GM10266 (cell line): Measurements from ENCODE around the gene ANKDD1A.

Experiments used
- DNase-seq: peaks from one replicate; pipeline ENCODE4 v3.0.0; 2012; ENCODE audit errors: extremely low spot score
- TF ChIP-seq, protein P1 (sequence below): IDR thresholded peaks from 2 replicates; pipeline ENCODE4 v1.5.1; 2012; ENCODE audit warnings: mild to moderate bottlenecking, low read depth; ENCODE audit not compliant: control insufficient read depth, insufficient read depth; ENCODE audit errors: missing control alignments

ANKDD1A gene

DNA sequence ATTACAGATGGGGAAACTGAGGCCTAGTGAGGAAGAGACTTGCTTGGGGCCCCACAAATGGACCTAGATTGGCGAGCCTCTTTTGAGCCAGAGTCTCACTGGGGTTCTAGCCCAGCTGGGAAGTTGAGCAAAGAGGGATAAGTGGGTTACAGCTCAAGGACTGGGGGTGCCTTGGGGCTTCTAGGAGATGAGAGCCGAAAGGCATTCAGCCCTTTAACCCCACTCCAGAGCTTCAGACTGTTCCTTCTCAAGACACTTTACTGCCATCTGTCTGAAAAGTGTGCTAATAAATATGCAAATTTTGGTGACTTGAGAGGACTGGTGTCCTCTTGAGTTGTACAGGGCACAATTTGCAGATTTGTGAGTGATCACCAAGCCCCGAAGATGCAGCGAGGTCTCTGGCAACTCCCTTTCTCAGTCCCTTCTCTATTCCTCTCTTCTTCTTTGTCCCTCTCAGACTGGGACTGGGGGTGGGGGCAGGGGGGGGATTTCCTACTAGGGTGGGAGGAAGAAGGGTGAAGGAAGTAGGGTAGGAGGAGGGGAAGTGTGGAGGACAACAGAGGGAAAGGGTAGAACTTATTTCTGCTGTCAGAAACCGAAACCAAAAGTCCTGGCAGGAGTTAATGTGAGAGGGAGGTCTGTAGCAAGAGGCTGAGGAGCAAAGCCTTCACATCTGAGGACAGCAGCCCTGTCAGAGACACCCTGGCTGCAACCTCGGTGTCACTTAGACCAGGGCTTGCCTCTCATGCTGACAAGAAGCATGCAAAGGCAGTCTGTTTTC is 16.2 kb upstream of the ANKDD1A start:
- peak; percentile 55 for DNase-seq
- TF ChIP-seq, protein P1, sequence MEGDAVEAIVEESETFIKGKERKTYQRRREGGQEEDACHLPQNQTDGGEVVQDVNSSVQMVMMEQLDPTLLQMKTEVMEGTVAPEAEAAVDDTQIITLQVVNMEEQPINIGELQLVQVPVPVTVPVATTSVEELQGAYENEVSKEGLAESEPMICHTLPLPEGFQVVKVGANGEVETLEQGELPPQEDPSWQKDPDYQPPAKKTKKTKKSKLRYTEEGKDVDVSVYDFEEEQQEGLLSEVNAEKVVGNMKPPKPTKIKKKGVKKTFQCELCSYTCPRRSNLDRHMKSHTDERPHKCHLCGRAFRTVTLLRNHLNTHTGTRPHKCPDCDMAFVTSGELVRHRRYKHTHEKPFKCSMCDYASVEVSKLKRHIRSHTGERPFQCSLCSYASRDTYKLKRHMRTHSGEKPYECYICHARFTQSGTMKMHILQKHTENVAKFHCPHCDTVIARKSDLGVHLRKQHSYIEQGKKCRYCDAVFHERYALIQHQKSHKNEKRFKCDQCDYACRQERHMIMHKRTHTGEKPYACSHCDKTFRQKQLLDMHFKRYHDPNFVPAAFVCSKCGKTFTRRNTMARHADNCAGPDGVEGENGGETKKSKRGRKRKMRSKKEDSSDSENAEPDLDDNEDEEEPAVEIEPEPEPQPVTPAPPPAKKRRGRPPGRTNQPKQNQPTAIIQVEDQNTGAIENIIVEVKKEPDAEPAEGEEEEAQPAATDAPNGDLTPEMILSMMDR: peak; percentile 36

DNA sequence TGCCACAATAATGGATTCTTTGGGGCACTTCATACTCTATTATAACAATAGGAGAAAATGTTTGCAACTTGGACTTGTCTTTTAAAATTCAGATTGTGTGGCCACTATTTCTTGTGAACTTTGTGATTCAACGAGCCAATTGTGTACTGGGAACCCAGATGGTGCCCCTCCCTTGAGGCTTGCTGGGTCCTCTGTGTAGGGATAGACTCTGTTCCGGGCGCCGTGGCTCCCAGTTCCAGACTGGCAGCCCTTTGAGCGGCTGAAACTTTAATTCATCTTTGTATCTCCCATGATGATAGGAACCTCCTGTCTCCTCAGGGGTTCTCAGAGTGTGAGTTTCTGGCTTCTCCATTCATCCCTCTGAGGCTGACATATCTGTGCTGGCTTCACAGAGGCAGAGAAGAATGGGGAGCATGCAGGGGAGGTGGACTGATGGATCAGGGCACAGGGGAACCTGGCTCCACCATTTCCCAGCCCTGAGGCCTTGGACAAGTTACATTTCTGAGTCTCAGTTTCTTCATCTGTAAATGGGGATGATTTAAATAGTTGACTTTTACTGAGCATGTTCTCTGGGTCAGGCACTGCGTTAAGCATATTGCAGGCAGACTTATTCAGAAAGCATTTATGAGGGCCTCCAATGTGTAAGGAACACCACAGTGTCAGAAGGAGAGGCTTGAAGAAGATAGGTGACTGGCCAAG is 15.2 kb upstream of the ANKDD1A start:
- TF ChIP-seq, protein P1: no peak
- DNase-seq: no peak

DNA sequence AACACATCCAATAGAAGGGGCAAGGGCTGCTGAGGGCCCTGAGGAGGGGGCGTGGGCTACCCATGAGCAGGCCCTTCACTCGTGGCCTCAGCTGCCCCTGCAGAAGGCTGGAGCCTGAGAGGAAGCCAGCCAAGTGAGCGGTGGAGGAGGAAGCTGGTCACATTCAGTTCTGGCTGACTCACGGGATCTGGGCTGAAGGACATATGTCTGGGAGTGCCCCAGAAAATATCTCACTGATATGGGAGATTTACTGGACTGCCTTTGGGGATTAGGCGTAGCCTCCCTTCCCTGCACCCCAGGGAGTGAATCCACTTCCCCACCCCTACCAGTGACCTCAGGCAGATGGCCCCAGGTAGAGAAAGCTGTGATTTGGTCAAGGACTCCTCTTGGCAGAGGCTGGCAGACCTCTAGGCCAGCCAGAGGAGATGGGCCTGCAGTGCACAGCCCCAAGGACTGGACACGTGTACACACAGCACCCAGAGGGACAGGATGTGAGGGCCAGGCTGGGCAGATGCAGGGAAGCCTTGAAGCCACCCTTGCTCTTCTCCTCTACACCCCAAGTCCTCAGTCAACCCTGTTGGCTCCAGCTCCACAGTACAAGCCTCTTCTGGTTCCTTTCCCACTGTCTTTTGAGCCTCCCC is 14.2 kb upstream of the ANKDD1A start:
- TF ChIP-seq, protein P1: no peak
- DNase-seq: no peak

DNA sequence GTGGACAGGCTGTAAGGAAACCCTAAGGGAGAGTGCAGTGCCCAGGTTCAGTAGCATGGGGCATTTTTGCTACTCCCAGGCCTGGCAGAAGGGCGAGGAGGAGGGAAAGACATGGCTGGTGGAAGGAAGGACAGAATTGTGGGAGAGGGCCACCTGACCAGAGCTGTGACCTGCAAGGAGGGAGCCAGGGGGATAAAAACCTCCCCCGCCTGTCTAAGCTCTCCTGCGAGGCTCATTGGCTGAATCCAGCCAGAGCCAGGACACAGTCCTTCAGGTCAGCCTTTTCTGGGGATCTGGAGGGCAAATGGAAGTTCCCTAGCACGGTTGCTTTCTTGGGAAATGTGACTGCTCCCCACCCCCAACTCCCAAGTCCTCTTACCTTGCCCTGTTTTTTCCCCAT is 13.3 kb upstream of the ANKDD1A start:
- no peak for DNase-seq
- TF ChIP-seq, protein P1: no peak

DNA sequence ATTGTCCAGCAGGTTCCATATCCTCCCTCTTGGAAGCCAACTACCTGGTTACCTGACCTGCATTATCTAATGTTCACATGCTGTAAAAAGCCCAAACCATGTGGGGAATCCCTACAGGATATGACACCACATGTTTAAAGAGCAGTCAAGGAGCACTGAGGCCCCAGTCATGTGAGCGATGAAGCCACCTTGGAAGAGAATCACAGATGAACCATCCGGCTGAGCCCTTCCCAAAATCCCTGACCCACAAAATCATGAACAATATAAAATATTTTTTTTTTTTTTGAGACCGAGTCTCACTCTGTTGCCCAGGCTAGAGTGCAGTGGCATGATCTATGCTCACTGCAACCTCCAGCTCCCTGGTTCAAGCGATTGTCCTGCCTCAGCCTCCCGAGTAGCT is 10.6 kb upstream of the ANKDD1A start:
- DNase-seq: no peak
- TF ChIP-seq, protein P1: no peak

DNA sequence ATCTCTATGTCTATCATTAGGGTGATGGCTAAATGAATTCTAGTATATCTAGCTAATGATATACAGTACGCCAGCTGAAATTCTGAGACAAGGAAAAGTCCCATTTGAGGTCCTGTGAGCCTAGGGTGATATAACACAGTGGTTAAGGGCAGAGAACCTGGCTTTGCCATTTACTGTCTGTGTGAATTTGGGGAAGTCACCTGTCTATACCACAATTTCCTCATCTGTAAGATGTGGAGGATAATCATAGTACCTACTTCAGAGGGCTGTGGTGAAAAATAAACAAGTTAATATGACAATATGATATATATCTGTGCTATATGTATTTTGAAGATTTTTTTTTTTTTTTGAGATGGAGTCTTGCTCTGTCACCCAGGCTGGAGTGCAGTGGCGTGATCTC is 9.8 kb upstream of the ANKDD1A start:
- DNase-seq: no peak
- TF ChIP-seq, protein P1: no peak
